CD4-positive, alpha-beta T cell treated with Interleukin-6 for 4 hours (primary cell): Measurements from ENCODE around the gene FAM171A2.
A peak's percentile ranks its signal among the peaks of the same experiment; 100 is the strongest.
"Not testable (repeated sequence)": the region's sequence is repeated elsewhere in the genome, so short reads cannot be mapped to it uniquely, and the experiment has no call there.

Experiments
- DNase-seq: peaks from one replicate; pipeline ENCODE4 v3.0.0-alpha.2; 2020; ENCODE audit warnings: mixed read lengths

FAM171A2 gene

DNA sequence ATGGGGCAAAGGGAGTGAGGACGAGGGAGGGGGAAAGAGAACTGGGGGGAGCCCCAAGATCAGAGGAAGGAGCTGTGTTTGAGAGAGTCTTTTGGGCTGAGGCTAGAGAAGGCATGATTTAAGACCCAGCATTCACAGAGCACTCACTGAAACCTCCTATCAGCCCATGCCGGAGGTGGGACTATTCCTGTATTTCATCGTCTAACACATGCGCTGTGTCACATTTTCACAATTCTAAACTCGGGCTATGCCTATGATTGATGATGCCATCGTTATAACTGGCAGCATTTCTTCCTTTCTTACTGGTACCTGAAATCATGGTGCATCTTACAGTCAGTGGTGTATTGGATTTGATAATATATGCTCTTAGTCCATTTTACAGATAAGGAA lies 3.5 kb downstream of the FAM171A2 start:
- no peak for DNase-seq

GRCh38 chr17:44359458-44360143 lies 4.1 kb downstream of the FAM171A2 start:
- DNase-seq: no peak

GRCh38 chr17:44359006-44359405 lies 4.6 kb downstream of the FAM171A2 start:
- DNase-seq: no peak

GRCh38 chr17:44358066-44358465 lies 5.6 kb downstream of the FAM171A2 start:
- DNase-seq: no peak

- DNase-seq: no peak
Measured at GRCh38 chr17:44356241-44356640, 7.4 kb downstream of the FAM171A2 start.

- DNase-seq: no peak
Measured at GRCh38 chr17:44355642-44356099, 8.0 kb downstream of the FAM171A2 start.

- peak; percentile 76 for DNase-seq
Measured at GRCh38 chr17:44354582-44355561, 8.8 kb downstream of the FAM171A2 start.

DNA sequence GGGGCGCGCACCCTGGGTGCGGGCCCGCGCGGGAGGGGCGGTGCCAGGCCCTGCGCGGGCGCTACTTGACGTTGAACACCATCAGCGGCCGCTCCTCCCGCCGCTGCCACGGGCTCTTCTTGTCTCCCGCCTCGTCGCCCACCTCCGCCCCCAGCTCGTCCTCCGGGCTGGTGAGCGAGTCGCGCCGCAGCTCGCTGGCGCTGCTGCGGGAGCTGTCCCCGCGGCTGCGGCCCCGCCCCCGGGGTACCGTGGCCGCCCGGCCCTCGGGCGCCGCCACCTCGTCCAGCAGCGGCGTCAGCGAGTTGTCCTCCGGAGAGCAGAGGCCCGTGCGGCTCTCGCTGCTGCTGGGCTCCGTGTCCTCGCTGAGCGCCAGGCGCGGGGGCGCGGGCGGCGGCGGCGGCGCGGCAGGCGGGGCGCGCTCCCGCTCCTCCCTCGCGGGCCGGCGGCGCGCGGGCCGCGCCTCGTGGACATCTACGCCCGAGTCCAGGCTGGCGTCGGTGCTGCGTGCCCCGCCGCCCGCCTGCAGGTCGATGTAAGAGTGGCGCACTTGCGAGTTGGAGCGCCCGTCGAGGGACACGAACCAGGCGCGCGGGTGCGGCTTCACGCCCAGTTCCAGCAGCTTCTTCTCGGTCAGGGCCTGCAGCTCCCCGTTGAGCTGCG lies 9.9 kb downstream of the FAM171A2 start:
- peak; percentile 37 for DNase-seq

DNA sequence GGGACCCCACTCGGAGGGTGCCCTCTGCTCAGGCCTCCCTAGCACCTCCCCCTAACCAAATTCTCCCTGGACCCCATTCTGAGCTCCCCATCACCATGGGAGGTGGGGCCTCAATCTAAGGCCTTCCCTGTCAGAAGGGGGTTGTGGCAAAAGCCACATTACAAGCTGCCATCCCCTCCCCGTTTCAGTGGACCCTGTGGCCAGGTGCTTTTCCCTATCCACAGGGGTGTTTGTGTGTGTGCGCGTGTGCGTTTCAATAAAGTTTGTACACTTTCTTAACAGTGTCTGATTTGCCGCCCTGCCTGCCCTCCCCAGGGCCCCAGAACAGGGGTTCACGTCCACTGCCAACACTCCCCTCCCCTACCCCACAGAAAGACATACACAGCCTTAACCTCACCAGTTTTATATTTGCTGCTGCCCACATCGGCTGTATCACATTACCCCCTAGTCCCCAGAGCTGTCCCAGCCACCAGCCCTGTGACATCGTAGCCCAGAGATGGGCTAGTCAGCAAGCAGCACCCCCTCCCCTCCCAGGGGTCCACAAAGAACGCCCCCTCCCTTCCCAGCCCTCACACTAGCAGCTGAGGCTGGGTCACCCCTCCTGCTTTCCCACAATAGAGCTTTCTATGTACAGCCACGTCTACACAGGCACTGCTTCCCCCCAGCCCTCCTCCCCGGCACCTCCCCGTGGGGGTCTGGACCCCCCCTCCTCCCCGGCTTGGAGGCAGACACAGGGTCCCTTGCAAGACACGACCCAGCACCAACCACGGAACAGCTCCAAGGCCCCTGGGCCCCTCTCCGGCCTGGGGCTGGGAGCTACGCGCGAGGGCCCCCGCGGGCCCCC lies 10.6 kb downstream of the FAM171A2 start:
- no peak for DNase-seq

DNA sequence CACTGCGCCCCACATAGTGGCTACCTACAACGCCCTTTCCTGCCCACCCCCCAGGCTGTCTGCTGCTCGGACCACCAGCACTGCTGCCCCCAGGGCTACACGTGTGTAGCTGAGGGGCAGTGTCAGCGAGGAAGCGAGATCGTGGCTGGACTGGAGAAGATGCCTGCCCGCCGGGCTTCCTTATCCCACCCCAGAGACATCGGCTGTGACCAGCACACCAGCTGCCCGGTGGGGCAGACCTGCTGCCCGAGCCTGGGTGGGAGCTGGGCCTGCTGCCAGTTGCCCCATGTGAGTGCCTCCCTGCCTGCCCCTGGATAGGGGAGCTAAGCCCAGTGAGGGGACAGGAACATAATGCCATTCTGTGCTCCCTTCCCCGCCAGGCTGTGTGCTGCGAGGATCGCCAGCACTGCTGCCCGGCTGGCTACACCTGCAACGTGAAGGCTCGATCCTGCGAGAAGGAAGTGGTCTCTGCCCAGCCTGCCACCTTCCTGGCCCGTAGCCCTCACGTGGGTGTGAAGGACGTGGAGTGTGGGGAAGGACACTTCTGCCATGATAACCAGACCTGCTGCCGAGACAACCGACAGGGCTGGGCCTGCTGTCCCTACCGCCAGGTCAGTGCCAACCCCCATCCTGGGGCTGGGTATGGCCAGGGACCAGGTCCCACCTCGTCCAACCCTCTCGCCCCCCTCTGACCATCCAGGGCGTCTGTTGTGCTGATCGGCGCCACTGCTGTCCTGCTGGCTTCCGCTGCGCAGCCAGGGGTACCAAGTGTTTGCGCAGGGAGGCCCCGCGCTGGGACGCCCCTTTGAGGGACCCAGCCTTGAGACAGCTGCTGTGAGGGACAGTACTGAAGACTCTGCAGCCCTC lies 11.5 kb downstream of the FAM171A2 start:
- no peak for DNase-seq

GRCh38 chr17:44351464-44351863 lies 12.2 kb downstream of the FAM171A2 start:
- DNase-seq: no peak

GRCh38 chr17:44350733-44351226 lies 12.9 kb downstream of the FAM171A2 start:
- peak; percentile 81 for DNase-seq

GRCh38 chr17:44349553-44350070 lies 14.0 kb downstream of the FAM171A2 start:
- no peak for DNase-seq

DNA sequence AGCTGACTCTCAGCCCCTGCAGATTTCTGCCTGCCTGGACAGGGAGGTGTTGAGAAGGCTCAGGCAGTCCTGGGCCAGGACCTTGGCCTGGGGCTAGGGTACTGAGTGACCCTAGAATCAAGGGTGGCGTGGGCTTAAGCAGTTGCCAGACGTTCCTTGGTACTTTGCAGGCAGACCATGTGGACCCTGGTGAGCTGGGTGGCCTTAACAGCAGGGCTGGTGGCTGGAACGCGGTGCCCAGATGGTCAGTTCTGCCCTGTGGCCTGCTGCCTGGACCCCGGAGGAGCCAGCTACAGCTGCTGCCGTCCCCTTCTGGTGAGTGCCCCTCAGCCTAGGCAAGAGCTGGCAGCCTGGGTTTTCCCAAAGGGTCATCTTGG lies 14.7 kb downstream of the FAM171A2 start:
- DNase-seq: no peak

DNA sequence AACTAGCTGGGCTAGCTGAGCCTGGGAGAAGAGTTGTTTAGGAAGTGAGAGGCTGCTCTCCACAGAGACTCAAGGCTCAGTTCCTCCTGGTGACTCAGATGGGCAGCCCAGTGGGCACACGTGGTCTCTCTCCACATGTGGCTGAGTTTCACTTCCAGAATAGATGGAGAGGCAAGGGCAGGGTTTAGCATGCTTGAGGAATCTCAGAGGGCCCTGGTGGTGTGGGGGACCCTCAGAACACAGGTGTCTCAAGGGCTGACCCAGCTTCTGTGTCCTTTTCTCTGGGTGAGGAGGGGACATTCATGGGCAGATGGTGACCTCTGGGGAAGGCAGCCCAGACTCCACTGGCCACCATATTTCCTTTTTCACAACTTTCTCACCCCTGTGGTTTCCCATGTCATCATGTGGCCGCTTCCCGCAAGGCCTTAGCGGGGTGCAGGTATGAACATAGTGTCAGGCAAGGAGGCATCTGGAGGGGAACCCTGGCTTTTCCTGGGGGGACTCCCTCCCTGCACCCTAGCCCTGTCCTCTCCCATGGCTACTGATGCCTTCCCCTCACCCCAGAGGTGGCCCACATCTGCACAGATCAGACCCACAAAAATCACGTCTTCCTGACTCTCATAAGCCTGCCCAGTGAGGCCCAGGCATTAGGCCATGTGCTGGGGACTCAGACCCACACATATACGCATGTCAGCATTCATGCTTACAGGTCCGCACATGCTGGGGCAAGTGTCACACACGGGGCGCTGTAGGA lies 15.2 kb downstream of the FAM171A2 start:
- no peak for DNase-seq

GRCh38 chr17:44347206-44348055 lies 16.2 kb downstream of the FAM171A2 start:
- DNase-seq: not testable (repeated sequence)

GRCh38 chr17:44346064-44346844 lies 17.4 kb downstream of the FAM171A2 start:
- DNase-seq: no peak

DNA sequence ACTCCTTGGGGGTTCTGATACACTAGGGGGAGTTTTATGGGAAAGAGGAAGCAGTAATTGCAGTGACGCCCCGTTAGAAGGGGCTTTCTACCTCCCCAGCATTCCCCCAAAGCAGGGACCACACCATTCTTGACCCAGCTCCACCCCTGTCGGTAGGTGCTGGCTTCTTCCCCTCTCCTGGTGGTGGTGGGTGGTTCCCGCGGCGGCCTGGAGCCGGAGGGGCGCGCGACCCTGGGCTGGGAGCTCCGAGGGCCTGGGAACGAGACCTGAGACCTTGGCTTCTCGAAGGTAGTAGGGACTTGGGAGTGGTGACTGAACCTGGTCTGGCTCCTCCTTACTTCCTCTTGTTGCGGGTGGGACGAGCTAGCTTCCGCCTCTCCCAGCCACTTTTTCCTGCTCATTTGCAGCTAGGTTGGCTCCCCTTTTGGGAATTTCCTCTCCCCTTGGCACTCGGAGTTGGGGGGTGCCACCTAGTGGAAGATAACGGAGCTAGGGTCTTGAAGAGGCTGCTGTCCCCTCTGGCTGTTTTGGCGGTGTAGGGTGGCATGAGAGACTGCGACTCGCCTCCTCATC lies 18.1 kb downstream of the FAM171A2 start:
- peak; percentile 57 for DNase-seq
